C4-2B (cell line): ENCODE data around the gene SH2D4B.
"Not testable (repeated sequence)": the region's sequence is repeated elsewhere in the genome, so short reads cannot be mapped to it uniquely, and the experiment has no call there.

Experiments used
- H3K27ac ChIP-seq: fragments of 450-650 bp; 2 replicates; pipeline ENCODE4 v1.5.1; 2017
- ZFX ChIP-seq: fragments of 450-650 bp; IDR thresholded peaks from 2 replicates; pipeline ENCODE4 v1.6.1; 2017
- TF ChIP-seq, protein P1 (sequence below): fragments of 450-650 bp; conservative IDR thresholded peaks from 2 replicates; pipeline ENCODE4 v1.5.1; 2017; ENCODE audit warnings: mild to moderate bottlenecking

SH2D4B gene

DNA sequence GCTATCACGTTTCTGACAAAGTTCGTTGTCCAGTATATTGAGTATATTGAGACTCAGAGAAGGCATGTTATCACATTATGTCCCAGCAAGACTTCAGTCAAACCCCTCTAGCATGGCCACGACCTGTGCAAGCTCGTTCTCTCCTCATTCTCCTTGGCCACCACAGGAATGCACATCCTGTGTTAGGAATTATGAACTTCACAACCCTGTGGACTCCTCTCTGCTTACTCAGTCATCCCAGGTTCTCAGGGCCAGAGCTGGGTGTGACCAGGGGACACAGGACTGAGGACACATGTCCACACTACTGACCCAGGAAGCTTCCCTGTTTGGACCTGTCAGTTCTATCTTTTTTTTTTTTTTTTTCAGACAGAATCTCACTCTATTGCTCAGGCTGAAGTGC is 4.4 kb downstream of the SH2D4B start:
- TF ChIP-seq, protein P1, sequence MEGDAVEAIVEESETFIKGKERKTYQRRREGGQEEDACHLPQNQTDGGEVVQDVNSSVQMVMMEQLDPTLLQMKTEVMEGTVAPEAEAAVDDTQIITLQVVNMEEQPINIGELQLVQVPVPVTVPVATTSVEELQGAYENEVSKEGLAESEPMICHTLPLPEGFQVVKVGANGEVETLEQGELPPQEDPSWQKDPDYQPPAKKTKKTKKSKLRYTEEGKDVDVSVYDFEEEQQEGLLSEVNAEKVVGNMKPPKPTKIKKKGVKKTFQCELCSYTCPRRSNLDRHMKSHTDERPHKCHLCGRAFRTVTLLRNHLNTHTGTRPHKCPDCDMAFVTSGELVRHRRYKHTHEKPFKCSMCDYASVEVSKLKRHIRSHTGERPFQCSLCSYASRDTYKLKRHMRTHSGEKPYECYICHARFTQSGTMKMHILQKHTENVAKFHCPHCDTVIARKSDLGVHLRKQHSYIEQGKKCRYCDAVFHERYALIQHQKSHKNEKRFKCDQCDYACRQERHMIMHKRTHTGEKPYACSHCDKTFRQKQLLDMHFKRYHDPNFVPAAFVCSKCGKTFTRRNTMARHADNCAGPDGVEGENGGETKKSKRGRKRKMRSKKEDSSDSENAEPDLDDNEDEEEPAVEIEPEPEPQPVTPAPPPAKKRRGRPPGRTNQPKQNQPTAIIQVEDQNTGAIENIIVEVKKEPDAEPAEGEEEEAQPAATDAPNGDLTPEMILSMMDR: no peak
- no peak for TF ChIP-seq ZFX
- H3K27ac ChIP-seq: no peak overlapping the region

DNA sequence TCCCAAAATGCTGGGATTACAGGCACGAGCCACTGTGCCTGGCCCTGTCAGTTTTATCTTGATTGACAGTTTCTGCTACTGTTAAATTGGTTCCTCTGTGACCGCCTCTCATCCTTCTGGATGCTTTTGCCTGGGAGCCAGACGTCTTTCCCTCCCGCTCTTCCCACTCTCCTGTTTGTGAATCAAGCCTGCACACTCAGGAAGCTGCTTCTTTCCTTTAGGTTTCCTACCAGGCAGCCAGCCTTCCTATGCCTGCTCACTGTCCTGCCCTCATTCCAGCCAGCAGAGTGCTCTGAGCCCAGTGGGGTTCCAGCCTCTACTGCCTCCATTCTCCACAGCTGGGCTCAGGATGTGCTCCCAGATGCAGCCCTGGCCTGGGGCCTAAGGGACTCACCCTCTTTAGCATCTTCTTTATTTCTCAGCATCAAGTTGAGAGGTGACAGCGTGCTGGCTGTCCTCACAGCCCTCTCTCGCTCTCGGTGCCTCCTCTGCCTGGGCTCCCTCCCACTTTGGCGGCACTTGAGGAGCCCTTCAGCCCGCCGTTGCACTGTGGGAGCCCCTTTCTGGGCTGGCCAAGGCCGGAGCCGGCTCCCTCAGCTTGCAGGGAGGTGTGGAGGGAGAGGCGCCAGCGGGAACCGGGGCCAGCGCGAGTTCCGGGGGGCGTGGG is 5.1 kb downstream of the SH2D4B start:
- no peak overlapping the region for H3K27ac ChIP-seq
- no peak for TF ChIP-seq ZFX
- TF ChIP-seq, protein P1: no peak

DNA sequence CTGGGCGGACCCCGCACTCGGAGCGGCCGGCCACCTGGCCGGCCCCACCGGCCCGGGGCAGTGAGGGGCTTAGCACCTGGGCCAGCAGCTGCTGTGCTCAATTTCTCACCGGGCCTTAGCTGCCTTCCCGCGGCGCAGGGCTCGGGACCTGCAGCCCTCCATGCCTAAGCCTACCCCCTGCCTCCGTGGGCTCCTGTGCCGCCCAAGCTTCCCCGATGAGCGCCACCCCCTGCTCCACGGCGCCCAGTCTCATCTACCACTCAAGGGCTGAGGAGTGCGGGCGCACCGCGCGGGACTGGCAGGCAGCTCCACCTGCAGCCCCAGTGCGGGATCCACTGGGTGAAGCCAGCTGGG is 5.6 kb downstream of the SH2D4B start:
- H3K27ac ChIP-seq: not testable (repeated sequence)

DNA sequence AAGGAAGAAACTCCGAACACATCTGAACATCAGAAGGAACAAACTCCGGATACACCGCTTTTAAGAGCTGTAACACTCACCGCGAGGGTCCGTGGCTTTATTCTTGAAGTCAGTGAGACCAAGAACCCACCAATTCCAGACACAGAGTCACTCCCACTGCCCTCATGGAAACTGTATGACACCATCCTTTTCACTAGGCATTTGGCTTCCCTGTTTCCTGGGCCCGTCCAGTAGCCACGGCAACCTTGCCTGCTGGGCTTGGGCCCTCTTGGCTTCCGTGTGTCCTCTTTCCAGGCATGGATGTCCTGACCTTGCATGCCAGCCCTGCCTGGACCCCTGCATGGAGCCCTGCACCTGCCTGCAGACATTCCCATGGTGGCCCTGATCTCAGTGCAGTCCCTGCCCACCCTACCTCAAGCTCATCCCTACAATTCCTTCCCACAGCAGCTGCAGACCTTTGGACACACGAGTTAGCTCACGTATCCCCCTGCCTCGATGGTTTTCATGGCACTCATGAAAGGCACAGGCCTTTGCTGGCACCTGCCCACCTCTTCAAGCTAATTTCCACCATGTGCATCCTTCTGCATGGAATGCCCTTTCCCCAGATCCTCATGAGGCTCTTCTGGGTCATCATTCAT is 6.7 kb downstream of the SH2D4B start:
- no peak overlapping the region for H3K27ac ChIP-seq
- TF ChIP-seq, protein P1: no peak
- TF ChIP-seq ZFX: no peak

DNA sequence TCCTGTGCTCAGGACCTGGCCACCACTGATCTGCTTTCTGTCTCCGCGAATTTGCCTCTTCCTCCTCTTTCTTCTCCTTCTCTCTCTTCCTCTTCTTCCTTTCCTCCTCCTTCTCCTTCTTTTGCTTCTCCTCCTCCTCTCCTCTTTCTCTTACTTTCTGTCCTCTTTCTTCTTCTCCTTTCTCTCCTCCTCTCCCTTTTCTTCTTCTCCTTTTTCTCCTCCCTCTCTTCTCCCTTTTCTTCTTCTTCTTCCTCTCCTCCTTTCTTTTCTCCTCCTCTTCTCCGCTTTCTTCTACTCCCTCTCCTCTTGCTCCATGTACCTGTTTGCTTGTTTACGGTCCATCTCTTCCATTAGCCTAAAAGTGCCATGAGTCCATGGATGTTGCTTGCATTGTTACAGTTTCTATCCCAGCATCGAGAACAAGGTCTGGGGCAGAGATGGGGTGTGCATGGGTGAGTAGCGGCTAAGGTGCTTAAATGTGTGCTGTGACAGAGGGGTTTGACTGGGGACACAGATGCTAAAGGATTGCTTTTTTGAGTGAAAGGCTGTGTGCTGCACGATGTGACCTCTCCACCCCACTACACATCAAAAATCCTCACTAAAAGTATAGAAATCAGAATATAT is 7.7 kb downstream of the SH2D4B start:
- TF ChIP-seq, protein P1: no peak
- TF ChIP-seq ZFX: no peak
- H3K27ac ChIP-seq: no peak overlapping the region

DNA sequence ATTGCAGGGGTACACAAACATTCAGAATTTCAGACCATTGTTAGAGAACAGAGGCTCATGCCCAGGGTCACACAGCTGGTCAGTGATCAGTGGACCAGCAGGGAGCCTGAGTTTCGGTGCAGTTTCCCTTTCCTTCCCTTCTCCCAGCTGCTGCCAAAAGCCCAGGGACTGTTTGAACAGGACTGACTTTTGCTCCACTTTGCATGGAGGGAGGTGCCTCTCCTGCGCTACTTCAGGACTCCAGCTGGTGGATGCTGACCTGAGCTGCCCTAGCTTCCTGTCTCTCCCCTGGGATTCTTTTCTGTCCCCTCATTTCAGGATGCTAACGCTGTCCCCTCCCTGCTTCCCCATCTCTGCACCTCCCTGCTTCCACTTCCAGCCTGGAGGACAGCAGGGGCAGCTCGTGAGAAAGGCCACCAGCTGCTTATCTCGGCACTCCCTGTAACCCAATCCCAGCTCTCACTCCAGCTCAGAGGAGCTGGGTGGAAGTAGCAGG is 14.5 kb downstream of the SH2D4B start:
- no peak overlapping the region for H3K27ac ChIP-seq
- TF ChIP-seq, protein P1: no peak
- no peak for TF ChIP-seq ZFX

DNA sequence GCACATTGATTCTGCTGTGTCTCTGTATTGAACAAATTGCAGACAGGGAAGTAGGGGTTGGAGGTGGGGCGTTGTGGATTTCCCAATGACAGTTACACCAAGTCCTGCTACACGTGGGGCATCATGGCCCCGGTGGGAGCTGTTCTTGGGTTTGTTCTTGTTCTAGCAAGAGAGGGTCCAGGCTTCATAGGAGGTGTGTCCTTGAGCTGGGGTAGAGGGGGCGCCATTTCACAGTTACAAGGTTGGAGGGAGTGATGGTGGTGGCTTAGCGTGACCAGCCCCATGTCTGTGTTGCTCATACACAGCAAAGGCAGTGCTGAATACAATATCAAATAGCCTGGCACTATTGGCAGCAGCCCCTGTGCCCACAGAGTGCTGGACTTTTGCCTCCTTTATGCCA is 15.7 kb downstream of the SH2D4B start:
- H3K27ac ChIP-seq: no peak overlapping the region
- TF ChIP-seq ZFX: no peak
- TF ChIP-seq, protein P1: no peak
